Ovary (tissue), 9 donors: ENCODE measurements around the gene TENM4. TPM values are rescaled to one million over a fixed set of nuclear protein-coding genes. Genes with fewer than 3 reads are reported as not detected.

Source experiments
- DNase-seq, 5 donors: peaks; one replicate each; pipeline ENCODE4 v3.0.0-alpha.2; 2019 to 2020
- H3K27ac ChIP-seq, 2 donors: fragments of 200-600 bp; one replicate each; pipeline versions ENCODE4 v1.5.1 to v1.8.0; 2019 to 2022
- H3K27me3 ChIP-seq: fragments of 200-600 bp; one replicate; pipeline ENCODE4 v1.8.0; 2022
- H3K36me3 ChIP-seq: fragments of 200-600 bp; sonication (generic); one replicate; pipeline ENCODE4 v1.5.1; 2019
- H3K4me1 ChIP-seq: one replicate; pipeline ENCODE4 v1.8.1; 2013; ENCODE audit warnings: mild to moderate bottlenecking, moderate library complexity; ENCODE audit not compliant: insufficient read depth
- H3K4me3 ChIP-seq: fragments of 200-600 bp; sonication (generic); one replicate; pipeline ENCODE4 v1.5.1; 2017
- H3K9me3 ChIP-seq, 2 donors: fragments of 200-600 bp in 1 of 2; sonication (generic) in 1 of 2; one replicate each; pipeline versions ENCODE4 v1.5.1 to v1.8.1; 2013 to 2019; ENCODE audit warnings: mild to moderate bottlenecking in 1 of 2, moderate library complexity in 1 of 2
- CTCF ChIP-seq, 3 donors: fragments of 450-650 bp in 2 of 3; fragments of 200-600 bp in 1 of 3; IDR thresholded peaks; one replicate each; pipeline versions ENCODE4 v1.5.1 to v1.8.0; 2016 to 2022; ENCODE audit warnings: antibody characterized with exemption in 3 of 3, mild to moderate bottlenecking in 1 of 3
- EP300 ChIP-seq: sonication (generic); formaldehyde crosslinking; IDR thresholded peaks from one replicate; pipeline ENCODE4 v1.6.1; 2017; ENCODE audit warnings: antibody characterized with exemption
- POLR2A ChIP-seq: fragments of 450-650 bp; IDR thresholded peaks from one replicate; pipeline ENCODE4 v1.6.1; 2017; ENCODE audit warnings: antibody characterized with exemption, mild to moderate bottlenecking, moderate library complexity
- WGBS, 3 donors: extraction: QIAGEN DNeasy Blood & Tissue Kit in 1 of 3; methylation state at CpG; one replicate each; pipeline versions ENCODE4 v1.1.5 to v1.1.7; 2013 to 2017; 5-methylcytosine and 5-hydroxymethylcytosine counted together
- intact Hi-C, 4 donors: fragments of 100-400 bp; cut with DNase I; formaldehyde crosslinking; loops; one replicate each; pipeline versions ENCODE4 v1.11.0 to v1.15.1; 2022 to 2023
- polyA plus RNA-seq, 2 donors: library from polyadenylated mRNA; stranded (reverse); fragments of 200-250 nt in 1 of 2; fragments of 350-450 nt in 1 of 2; fragmentation: Illumina TruSeq in 1 of 2; extraction: RNeasy Lipid Tissue Mini Kit (QIAGEN cat#74804) in 1 of 2; gene quantifications; one replicate each; pipeline ENCODE4 v1.2.3, GENCODE V29; 2013 to 2014
- total RNA-seq, 7 donors: library from RNA; depleted of rRNA in 2 of 7; stranded (reverse); fragments of >200 nt in 2 of 7; fragmentation: NEBNext Ultra II Directional in 3 of 7; extraction: Animal tissue kit (Norgen Biotek cat#: 25700) in 3 of 7; gene quantifications; one replicate each; pipeline versions ENCODE4 v1.1.0 to v1.2.4, GENCODE V29; 2016 to 2023
- donor health status: DM: no; HTN: no; CAD: no; lungs with moderate emphysema.
- donor health status: DM: no; HTN: no; CAD: no.
- donor health status: Bipolar disorder and iron deficiency.
- donor health status: DM: yes; HTN: yes; CAD: no.
- donor health status: DM: no; HTN: no; CAD: no.
- donor health status: DM: yes; HTN: yes; CAD: no.

TENM4 gene
- total and polyA plus RNA-seq, 9 donors = 11.0 to 206 (median 107) TPM

GRCh38 chr11:79358258-79358657 is 82.6 kb downstream of the TENM4 start:
- TF ChIP-seq EP300 (no peak), CTCF (IDR thresholded peaks at IDR 0.05) (no peak), POLR2A (no peak)
- Histone ChIP-seq H3K36me3 (no peaks in the 10 kb centered on the region), H3K4me3 (no peak overlapping the region), H3K27ac (no peak overlapping the region), H3K4me1 (peaks cover 3% of the 10 kb centered on the region), H3K27me3 (no peaks in the 10 kb centered on the region), H3K9me3 (no peaks in the 10 kb centered on the region)
- intact Hi-C loops = no loop called here
- no peak for DNase-seq
- 87 to 91% (median 89%) methylated on average over 5 of the region's 5 CpGs for WGBS, 3 donors

GRCh38 chr11:79353706-79354105 is 87.1 kb downstream of the TENM4 start:
- no peaks in the 10 kb centered on the region for H3K9me3 ChIP-seq
- DNase-seq = no peak
- no peaks in the 10 kb centered on the region for H3K27me3 ChIP-seq
- H3K4me1 ChIP-seq = peaks cover 14% of the 10 kb centered on the region
- no peak for TF ChIP-seq EP300
- no peak for TF ChIP-seq CTCF (IDR thresholded peaks at IDR 0.05)
- TF ChIP-seq POLR2A = no peak
- 9 to 24% (median 14%) methylated on average over 3 of the region's 3 CpGs for WGBS, 3 donors
- intact Hi-C loops = no loop called here
- H3K36me3 ChIP-seq = no peaks in the 10 kb centered on the region
- H3K4me3 ChIP-seq = no peak overlapping the region
- peak overlapping the region in 1 of 2 donors; percentile 37 for H3K27ac ChIP-seq

GRCh38 chr11:79352349-79352703 is 88.5 kb downstream of the TENM4 start:
- H3K9me3 ChIP-seq = no peaks in the 10 kb centered on the region
- H3K27ac ChIP-seq = no peak overlapping the region
- H3K4me1 ChIP-seq = peaks cover 14% of the 10 kb centered on the region
- H3K27me3 ChIP-seq = no peaks in the 10 kb centered on the region
- no peaks in the 10 kb centered on the region for H3K36me3 ChIP-seq
- WGBS, 3 donors = 58 to 66% (median 63%) methylated on average over 5 of the region's 5 CpGs
- intact Hi-C loops = no loop called here
- no peak for TF ChIP-seq CTCF (IDR thresholded peaks at IDR 0.05)
- no peak for TF ChIP-seq POLR2A
- TF ChIP-seq EP300 = no peak
- no peak overlapping the region for H3K4me3 ChIP-seq
- DNase-seq = no peak

GRCh38 chr11:79348976-79349682 is 91.7 kb downstream of the TENM4 start:
- no peaks in the 10 kb centered on the region for H3K9me3 ChIP-seq
- 70 to 78% (median 78%) methylated on average over 5 of the region's 5 CpGs for WGBS, 3 donors
- intact Hi-C loops = no loop called here
- H3K36me3 ChIP-seq = no peaks in the 10 kb centered on the region
- DNase-seq = no peak
- TF ChIP-seq POLR2A (no peak), CTCF (IDR thresholded peaks at IDR 0.05) (no peak), EP300 (no peak)
- H3K4me1 ChIP-seq = peaks cover 13% of the 10 kb centered on the region
- no peak overlapping the region for H3K27ac ChIP-seq
- no peaks in the 10 kb centered on the region for H3K27me3 ChIP-seq
- no peak overlapping the region for H3K4me3 ChIP-seq
